Sigmoid colon (tissue), 7 donors: ENCODE measurements around the gene DOCK3. TPM values are rescaled to one million over a fixed set of nuclear protein-coding genes. Genes with fewer than 3 reads are reported as not detected.
"Not testable (repeated sequence)": the region's sequence is repeated elsewhere in the genome, so short reads cannot be mapped to it uniquely, and the experiment has no call there.

ENCODE experiments used
- DNase-seq: peaks from one replicate; pipeline ENCODE4 v3.0.0-alpha.2; 2019
- H3K27ac ChIP-seq, 4 donors: fragments of 200-600 bp; sonication (generic); one replicate each; pipeline ENCODE4 v1.5.1; 2016 to 2019; ENCODE audit warnings: mild to moderate bottlenecking in 1 of 4
- H3K27me3 ChIP-seq, 3 donors: fragments of 200-600 bp; sonication (generic); one replicate each; pipeline ENCODE4 v1.5.1; 2019; ENCODE audit warnings: mild to moderate bottlenecking in 1 of 3
- H3K36me3 ChIP-seq, 4 donors: fragments of 200-600 bp; sonication (generic); one replicate each; pipeline ENCODE4 v1.5.1; 2016 to 2019
- H3K4me1 ChIP-seq, 4 donors: fragments of 200-600 bp; sonication (generic); one replicate each; pipeline ENCODE4 v1.5.1; 2017 to 2019
- H3K4me3 ChIP-seq, 4 donors: fragments of 200-600 bp; sonication (generic); one replicate each; pipeline ENCODE4 v1.5.1; 2017 to 2019; ENCODE audit warnings: mild to moderate bottlenecking in 2 of 4, moderate library complexity in 1 of 4
- H3K9me3 ChIP-seq, 4 donors: fragments of 200-600 bp in 3 of 4; sonication (generic) in 3 of 4; one replicate each; pipeline versions ENCODE4 v1.5.1 to v1.6.1; 2013 to 2019
- EP300 ChIP-seq, 4 donors: sonication (generic); formaldehyde crosslinking; IDR thresholded peaks; one replicate each; pipeline ENCODE4 v1.6.1; 2017; ENCODE audit warnings: antibody characterized with exemption in 4 of 4
- POLR2A ChIP-seq, 2 donors: fragments of 450-650 bp; IDR thresholded peaks; one replicate each; pipeline ENCODE4 v1.6.1; 2016; ENCODE audit warnings: antibody characterized with exemption in 2 of 2, mild to moderate bottlenecking in 2 of 2, moderate library complexity in 2 of 2
- POLR2AphosphoS5 ChIP-seq, 4 donors: sonication (generic); formaldehyde crosslinking; IDR thresholded peaks; one replicate each; pipeline ENCODE4 v1.6.1; 2017; ENCODE audit warnings: antibody characterized with exemption in 4 of 4
- WGBS, 2 donors: extraction: QIAGEN DNeasy Blood & Tissue Kit; methylation state at CpG; one replicate each; pipeline ENCODE4 v1.1.7; 2013; 5-methylcytosine and 5-hydroxymethylcytosine counted together
- intact Hi-C: fragments of 100-400 bp; cut with DNase I; formaldehyde crosslinking; loops from one replicate; pipeline ENCODE4 v1.15.1; 2023
- polyA plus RNA-seq, 3 donors: library from polyadenylated mRNA; stranded (reverse); fragments of 200-250 nt; gene quantifications; one replicate each; pipeline ENCODE4 v1.2.3, GENCODE V29; 2013
- total RNA-seq, 4 donors: library from RNA; depleted of rRNA; stranded (reverse); fragments of >200 nt; gene quantifications; one replicate each; pipeline ENCODE4 v1.1.0, GENCODE V29; 2016
- TF ChIP-seq, protein P1 (sequence below), 4 experiments: fragments of 450-650 bp in 3 of 4; fragments of 200-600 bp in 1 of 4; IDR thresholded peaks; one replicate each; pipeline ENCODE4 v1.5.1; 2016 to 2019; ENCODE audit warnings: antibody characterized with exemption in 4 of 4, mild to moderate bottlenecking in 3 of 4, moderate library complexity in 2 of 4
- donor health status: healthy with polysubstance abuse.
- donor health status: Bipolar disorder and iron deficiency.
- donor health status: healthy.

The DOCK3 gene
- total and polyA plus RNA-seq, 7 donors = 0.25 to 4.4 (median 3.3) TPM; not detected in 2

DNA sequence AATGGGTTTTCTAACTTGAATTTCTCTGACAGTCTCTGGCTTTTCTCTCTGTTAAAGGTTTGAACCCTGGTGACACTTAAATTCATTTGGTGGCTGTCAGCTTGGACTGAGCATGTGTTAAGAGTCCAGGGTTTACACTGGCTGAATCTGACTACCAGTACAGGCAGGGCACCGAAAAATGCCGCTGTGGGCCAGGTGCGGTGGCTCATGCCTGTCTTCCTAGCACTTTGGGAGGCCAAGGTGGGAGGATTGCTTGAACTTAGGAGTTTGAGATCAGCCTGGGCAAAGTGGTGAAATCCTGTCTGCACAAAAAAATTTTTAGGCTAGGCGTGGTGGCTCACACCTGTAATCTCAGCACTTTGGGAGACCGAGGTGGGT, 712.1 kb downstream of the DOCK3 start:
- TF ChIP-seq, protein P1, sequence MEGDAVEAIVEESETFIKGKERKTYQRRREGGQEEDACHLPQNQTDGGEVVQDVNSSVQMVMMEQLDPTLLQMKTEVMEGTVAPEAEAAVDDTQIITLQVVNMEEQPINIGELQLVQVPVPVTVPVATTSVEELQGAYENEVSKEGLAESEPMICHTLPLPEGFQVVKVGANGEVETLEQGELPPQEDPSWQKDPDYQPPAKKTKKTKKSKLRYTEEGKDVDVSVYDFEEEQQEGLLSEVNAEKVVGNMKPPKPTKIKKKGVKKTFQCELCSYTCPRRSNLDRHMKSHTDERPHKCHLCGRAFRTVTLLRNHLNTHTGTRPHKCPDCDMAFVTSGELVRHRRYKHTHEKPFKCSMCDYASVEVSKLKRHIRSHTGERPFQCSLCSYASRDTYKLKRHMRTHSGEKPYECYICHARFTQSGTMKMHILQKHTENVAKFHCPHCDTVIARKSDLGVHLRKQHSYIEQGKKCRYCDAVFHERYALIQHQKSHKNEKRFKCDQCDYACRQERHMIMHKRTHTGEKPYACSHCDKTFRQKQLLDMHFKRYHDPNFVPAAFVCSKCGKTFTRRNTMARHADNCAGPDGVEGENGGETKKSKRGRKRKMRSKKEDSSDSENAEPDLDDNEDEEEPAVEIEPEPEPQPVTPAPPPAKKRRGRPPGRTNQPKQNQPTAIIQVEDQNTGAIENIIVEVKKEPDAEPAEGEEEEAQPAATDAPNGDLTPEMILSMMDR (IDR thresholded peaks at IDR 0.05) = no peak
- TF ChIP-seq EP300 (IDR thresholded peaks at IDR 0.05) (no peak), POLR2A (IDR thresholded peaks at IDR 0.05) (no peak)
- Histone ChIP-seq H3K4me1 (peaks cover 0 to 51% (median 46%) of the 10 kb centered on the region in 4 donors), H3K27me3 (no peaks in the 10 kb centered on the region), H3K9me3 (no peaks in the 10 kb centered on the region), H3K4me3 (no peak overlapping the region), H3K36me3 (peaks cover 0 to 20% (median 8%) of the 10 kb centered on the region in 4 donors), H3K27ac (peak overlapping the region in 3 of 4 donors; percentile 84 to 94 (median 91))
- intact Hi-C loops = loop anchor here (5.0 to 10.0 kb wide), 4 partner anchors 285 to 1062 kb away; partner anchors contain the start of genes C3orf18, DOCK3, HEMK1 and HYAL2
- no peak for DNase-seq
- WGBS, 2 donors = 81 to 89% methylated on average over 5 of the region's 5 CpGs

DNA sequence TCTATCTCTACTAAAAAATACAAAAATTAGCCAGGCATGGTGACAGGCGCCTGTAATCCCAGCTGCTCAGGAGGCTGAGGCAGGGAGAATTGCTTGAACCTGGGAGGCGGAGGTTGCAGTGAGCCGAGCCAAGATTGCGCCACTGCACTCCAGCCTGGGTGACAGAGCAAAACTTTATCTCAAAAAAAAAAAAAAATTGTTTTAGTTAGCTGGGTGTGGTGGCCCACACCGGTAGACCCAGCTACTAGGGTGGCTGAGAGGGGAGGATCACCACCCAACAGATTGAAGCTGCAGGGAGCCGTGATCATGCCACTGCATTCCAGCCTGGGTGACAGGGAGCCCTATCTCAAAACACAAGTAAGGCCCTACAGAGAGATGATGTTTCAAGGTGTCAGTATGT, 712.6 kb downstream of the DOCK3 start:
- 63 to 82% methylated on average over 6 of the region's 6 CpGs for WGBS, 2 donors
- not testable (repeated sequence) for H3K9me3 ChIP-seq, H3K4me3 ChIP-seq, DNase-seq, H3K27me3 ChIP-seq
- Histone ChIP-seq H3K4me1 (peaks cover 0 to 56% (median 51%) of the 10 kb centered on the region in 4 donors), H3K27ac (peak overlapping the region in 1 of 4 donors; percentile 91), H3K36me3 (peaks cover 0 to 20% (median 8%) of the 10 kb centered on the region in 4 donors)
- intact Hi-C loops = loop anchor here (5.0 to 10.0 kb wide), 4 partner anchors 285 to 1062 kb away; partner anchors contain the start of genes C3orf18, DOCK3, HEMK1 and HYAL2

DNA sequence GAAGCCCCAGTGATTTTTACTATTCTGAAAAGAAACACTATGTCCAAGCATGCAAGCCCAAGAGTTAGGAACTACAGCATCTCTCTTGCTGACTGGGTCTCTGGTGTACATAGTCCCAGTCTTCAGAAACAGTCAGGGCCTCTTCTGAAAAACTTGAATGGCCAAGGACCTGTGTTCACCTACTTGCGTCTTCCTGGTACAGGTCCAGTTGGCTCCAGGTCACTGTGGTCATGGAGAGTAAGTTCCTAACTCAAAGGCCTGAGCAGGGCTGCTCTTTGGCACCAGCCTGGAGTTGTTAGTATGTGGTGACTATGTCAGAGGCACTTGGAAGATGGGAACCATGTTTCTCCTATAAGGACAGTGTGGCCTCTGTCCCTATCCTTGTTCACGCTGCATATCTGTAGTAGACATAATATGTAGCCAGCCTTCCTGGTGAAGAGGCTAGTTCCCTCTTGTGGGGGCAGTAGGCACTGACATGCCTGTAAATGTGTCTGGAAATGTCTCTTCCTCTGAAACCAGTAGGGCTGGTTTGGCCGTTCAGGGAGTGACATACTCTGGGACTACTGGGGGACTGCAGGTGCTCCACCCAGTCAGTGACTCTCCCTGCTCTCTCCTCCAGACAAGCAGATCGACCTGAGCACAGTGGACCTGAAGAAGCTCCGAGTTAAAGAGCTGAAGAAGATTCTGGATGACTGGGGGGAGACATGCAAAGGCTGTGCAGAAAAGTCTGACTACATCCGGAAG, 713.7 kb downstream of the DOCK3 start:
- 19 to 72% methylated on average over 6 of the region's 6 CpGs for WGBS, 2 donors
- no peaks in the 10 kb centered on the region for H3K27me3 ChIP-seq
- H3K36me3 ChIP-seq = peaks cover 12 to 28% (median 16%) of the 10 kb centered on the region in 4 donors
- DNase-seq = no peak
- H3K9me3 ChIP-seq = no peaks in the 10 kb centered on the region
- TF ChIP-seq POLR2A (IDR thresholded peaks at IDR 0.05) = no peak
- TF ChIP-seq POLR2AphosphoS5 (IDR thresholded peaks at IDR 0.05) = no peak
- TF ChIP-seq, protein P1 (IDR thresholded peaks at IDR 0.05) = peak in 1 of 4 experiments; percentile 33
- no peak for TF ChIP-seq EP300 (IDR thresholded peaks at IDR 0.05)
- peaks cover 0 to 66% (median 62%) of the 10 kb centered on the region in 4 donors for H3K4me1 ChIP-seq
- intact Hi-C loops = loop anchor here (5.0 to 10.0 kb wide), 4 partner anchors 284 to 1064 kb away; partner anchors contain the start of genes C3orf18, DOCK3, HEMK1 and HYAL2
- H3K4me3 ChIP-seq = no peak overlapping the region
- H3K27ac ChIP-seq = no peak overlapping the region

DNA sequence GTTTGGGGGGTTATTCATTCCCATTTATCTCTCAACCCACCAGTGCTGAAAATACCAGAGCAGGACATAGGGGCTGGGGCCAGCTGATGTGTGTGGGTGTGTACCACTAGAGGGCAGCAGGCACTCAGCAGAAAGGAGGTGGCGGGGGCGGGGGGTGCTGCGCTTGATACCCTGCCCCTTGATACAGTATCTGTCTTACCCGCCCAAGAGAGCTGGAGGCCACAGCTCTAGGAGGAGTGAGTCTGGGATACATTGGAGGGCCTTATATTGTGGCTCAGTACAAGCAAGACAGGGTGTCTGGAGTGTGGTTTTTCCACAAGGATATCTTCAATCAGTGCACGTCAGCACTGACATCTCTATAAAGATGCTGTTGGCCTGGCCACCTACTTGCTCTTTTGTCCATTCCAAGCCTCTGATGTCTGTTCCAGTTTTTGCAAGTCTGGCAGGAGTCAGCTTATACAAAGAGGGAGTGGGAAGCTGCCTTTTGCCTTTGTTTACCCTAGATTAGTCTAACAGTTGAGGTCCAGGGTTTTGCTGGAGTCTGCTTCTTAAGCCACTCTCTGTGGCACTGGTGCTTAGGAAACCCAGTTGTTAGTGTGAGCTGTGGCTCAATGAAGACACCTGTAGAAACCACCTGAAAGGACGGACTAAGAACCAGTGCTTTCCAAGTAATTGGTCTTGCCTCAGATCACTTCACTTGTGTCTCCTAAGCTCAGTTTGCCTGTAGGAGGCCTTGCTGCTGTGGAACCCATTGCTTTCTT, 714.9 kb downstream of the DOCK3 start:
- H3K4me3 ChIP-seq = no peak overlapping the region
- WGBS, 2 donors = 44 to 72% methylated on average over 6 of the region's 6 CpGs
- H3K4me1 ChIP-seq = peaks cover 0 to 68% (median 64%) of the 10 kb centered on the region in 4 donors
- intact Hi-C loops = loop anchor here (2.0 to 10.0 kb wide), 7 partner anchors 109 to 1065 kb away; partner anchors contain the start of genes C3orf18, CYB561D2, DOCK3 and HEMK1
- TF ChIP-seq, protein P1 (IDR thresholded peaks at IDR 0.05) = peak in 3 of 4 experiments; percentile 47 to 66 (median 53)
- TF ChIP-seq POLR2AphosphoS5 (IDR thresholded peaks at IDR 0.05) = no peak
- H3K27me3 ChIP-seq = no peaks in the 10 kb centered on the region
- peaks cover 16 to 39% (median 25%) of the 10 kb centered on the region in 4 donors for H3K36me3 ChIP-seq
- DNase-seq = no peak
- peak overlapping the region in 3 of 4 donors; percentile 20 to 95 (median 85) for H3K27ac ChIP-seq
- no peaks in the 10 kb centered on the region for H3K9me3 ChIP-seq
